Esophagus muscularis mucosa (tissue), 4 donors: Measurements from ENCODE around the gene ZNF90.

ENCODE experiments used
- EP300 ChIP-seq: sonication (generic); formaldehyde crosslinking; IDR thresholded peaks from one replicate; pipeline ENCODE4 v1.6.1; 2017; ENCODE audit warnings: antibody characterized with exemption
- POLR2AphosphoS5 ChIP-seq, 2 donors: sonication (generic); formaldehyde crosslinking; IDR thresholded peaks; one replicate each; pipeline ENCODE4 v1.6.1; 2017; ENCODE audit warnings: antibody characterized with exemption in 2 of 2
- TF ChIP-seq, protein P1 (sequence below), 3 experiments: fragments of 200-600 bp in 2 of 3; fragments of 450-650 bp in 1 of 3; sonication (generic) in 2 of 3; IDR thresholded peaks; one replicate each; pipeline ENCODE4 v1.5.1; 2017 to 2019; ENCODE audit warnings: antibody characterized with exemption in 3 of 3, mild to moderate bottlenecking in 2 of 3, moderate library complexity in 1 of 3

DNA sequence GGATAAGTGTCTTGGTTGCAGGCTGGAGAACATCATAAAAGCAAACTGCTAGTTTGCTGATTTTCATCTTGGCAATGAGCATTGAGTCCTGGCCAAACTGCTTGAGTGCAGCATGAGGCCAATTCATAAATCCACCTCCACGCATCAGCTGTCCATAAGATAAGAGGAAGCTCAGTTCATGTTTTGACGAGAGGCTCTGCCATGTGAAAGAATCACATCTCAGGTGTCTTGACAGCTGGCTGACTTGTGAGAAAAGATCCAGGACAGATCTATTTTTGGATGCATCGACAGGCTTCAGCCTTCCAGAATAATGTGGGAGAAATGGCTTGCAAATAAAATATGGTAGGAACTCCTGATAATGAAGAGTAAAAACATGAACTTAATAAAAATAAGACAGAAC, 33.1 kb upstream of the ZNF90 start:
- TF ChIP-seq, protein P1, sequence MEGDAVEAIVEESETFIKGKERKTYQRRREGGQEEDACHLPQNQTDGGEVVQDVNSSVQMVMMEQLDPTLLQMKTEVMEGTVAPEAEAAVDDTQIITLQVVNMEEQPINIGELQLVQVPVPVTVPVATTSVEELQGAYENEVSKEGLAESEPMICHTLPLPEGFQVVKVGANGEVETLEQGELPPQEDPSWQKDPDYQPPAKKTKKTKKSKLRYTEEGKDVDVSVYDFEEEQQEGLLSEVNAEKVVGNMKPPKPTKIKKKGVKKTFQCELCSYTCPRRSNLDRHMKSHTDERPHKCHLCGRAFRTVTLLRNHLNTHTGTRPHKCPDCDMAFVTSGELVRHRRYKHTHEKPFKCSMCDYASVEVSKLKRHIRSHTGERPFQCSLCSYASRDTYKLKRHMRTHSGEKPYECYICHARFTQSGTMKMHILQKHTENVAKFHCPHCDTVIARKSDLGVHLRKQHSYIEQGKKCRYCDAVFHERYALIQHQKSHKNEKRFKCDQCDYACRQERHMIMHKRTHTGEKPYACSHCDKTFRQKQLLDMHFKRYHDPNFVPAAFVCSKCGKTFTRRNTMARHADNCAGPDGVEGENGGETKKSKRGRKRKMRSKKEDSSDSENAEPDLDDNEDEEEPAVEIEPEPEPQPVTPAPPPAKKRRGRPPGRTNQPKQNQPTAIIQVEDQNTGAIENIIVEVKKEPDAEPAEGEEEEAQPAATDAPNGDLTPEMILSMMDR (IDR thresholded peaks at IDR 0.05), result no peak
- no peak for TF ChIP-seq EP300
- no peak for TF ChIP-seq POLR2AphosphoS5 (IDR thresholded peaks at IDR 0.05)
